Lower leg skin (tissue), 3 donors: ENCODE results near the gene PPP1R15A.

ENCODE experiments used
- CTCF ChIP-seq, 3 donors: fragments of 450-650 bp; IDR thresholded peaks; one replicate each; pipeline ENCODE4 v1.5.1; 2016; ENCODE audit warnings: antibody characterized with exemption in 3 of 3, mild to moderate bottlenecking in 3 of 3, moderate library complexity in 2 of 3
- POLR2A ChIP-seq, 2 donors: fragments of 450-650 bp; IDR thresholded peaks; one replicate each; pipeline ENCODE4 v1.6.1; 2016 to 2017; ENCODE audit warnings: antibody characterized with exemption in 2 of 2, mild to moderate bottlenecking in 1 of 2, moderate library complexity in 1 of 2

- TF ChIP-seq CTCF (IDR thresholded peaks at IDR 0.05) (no peak), POLR2A (IDR thresholded peaks at IDR 0.05) (no peak)
Observed at GRCh38 chr19:48918801-48919247, 46.6 kb downstream of the PPP1R15A start.
